Gastroesophageal sphincter (tissue), 3 donors: ENCODE results near the gene SDC1.

Source experiments
- POLR2A ChIP-seq, 2 donors: fragments of 450-650 bp; IDR thresholded peaks; one replicate each; pipeline ENCODE4 v1.6.1; 2017; ENCODE audit warnings: antibody characterized with exemption in 2 of 2, mild to moderate bottlenecking in 2 of 2, moderate library complexity in 1 of 2
- TF ChIP-seq, protein P1 (sequence below), 4 experiments: fragments of 200-600 bp in 2 of 4; fragments of 450-650 bp in 2 of 4; sonication (generic) in 1 of 4; IDR thresholded peaks; one replicate each; pipeline ENCODE4 v1.5.1; 2017 to 2019; ENCODE audit warnings: antibody characterized with exemption in 4 of 4, mild to moderate bottlenecking in 2 of 4, moderate library complexity in 2 of 4

- no peak for TF ChIP-seq POLR2A (IDR thresholded peaks at IDR 0.05)
- TF ChIP-seq, protein P1, sequence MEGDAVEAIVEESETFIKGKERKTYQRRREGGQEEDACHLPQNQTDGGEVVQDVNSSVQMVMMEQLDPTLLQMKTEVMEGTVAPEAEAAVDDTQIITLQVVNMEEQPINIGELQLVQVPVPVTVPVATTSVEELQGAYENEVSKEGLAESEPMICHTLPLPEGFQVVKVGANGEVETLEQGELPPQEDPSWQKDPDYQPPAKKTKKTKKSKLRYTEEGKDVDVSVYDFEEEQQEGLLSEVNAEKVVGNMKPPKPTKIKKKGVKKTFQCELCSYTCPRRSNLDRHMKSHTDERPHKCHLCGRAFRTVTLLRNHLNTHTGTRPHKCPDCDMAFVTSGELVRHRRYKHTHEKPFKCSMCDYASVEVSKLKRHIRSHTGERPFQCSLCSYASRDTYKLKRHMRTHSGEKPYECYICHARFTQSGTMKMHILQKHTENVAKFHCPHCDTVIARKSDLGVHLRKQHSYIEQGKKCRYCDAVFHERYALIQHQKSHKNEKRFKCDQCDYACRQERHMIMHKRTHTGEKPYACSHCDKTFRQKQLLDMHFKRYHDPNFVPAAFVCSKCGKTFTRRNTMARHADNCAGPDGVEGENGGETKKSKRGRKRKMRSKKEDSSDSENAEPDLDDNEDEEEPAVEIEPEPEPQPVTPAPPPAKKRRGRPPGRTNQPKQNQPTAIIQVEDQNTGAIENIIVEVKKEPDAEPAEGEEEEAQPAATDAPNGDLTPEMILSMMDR (IDR thresholded peaks at IDR 0.05): no peak
These were observed at the start of gene SDC1 for GRCh38 chr2:20224716-20225293.
